Progenitor cell of endocrine pancreas (in vitro differentiated cells): ENCODE results near the gene PXN. TPM values are rescaled to one million over a fixed set of nuclear protein-coding genes. Genes with fewer than 3 reads are reported as not detected.
"Not testable (repeated sequence)": the region's sequence is repeated elsewhere in the genome, so short reads cannot be mapped to it uniquely, and the experiment has no call there.

Experiments
- DNase-seq: peaks from one replicate; pipeline ENCODE4 v3.0.0; 2021; ENCODE audit warnings: low spot score; ENCODE audit not compliant: unreplicated experiment
- H3K27ac Mint-ChIP-seq: 2 replicates; pipeline ENCODE4 v1.8.0; 2021; ENCODE audit warnings: mild to moderate bottlenecking, moderate library complexity, mixed read lengths
- H3K27me3 Mint-ChIP-seq: 2 replicates; pipeline ENCODE4 v1.8.0; 2021; ENCODE audit warnings: mixed read lengths
- H3K36me3 Mint-ChIP-seq: 2 replicates; pipeline ENCODE4 v1.8.0; 2022; ENCODE audit warnings: mixed read lengths; ENCODE audit not compliant: insufficient read depth
- H3K4me1 Mint-ChIP-seq: 2 replicates; pipeline ENCODE4 v1.8.0; 2021; ENCODE audit warnings: low read depth, mixed read lengths
- H3K4me3 Mint-ChIP-seq: 2 replicates; pipeline ENCODE4 v1.8.0; 2021; ENCODE audit warnings: low read depth, mild to moderate bottlenecking, moderate library complexity, mixed read lengths
- H3K9me3 Mint-ChIP-seq: 2 replicates; pipeline ENCODE4 v1.8.0; 2021; ENCODE audit warnings: low read depth, mixed read lengths
- total RNA-seq: library from RNA; stranded (reverse); gene quantifications from 2 replicates; pipeline ENCODE4 v1.2.1, GENCODE V29; 2021
- TF ChIP-seq, protein P1 (sequence below): fragments of 200-600 bp; sonication (generic); IDR thresholded peaks from one replicate; pipeline ENCODE4 v1.5.0; 2021; ENCODE audit warnings: antibody characterized with exemption, mild to moderate bottlenecking; ENCODE audit not compliant: unreplicated experiment

The PXN gene
- total RNA-seq, 1 donor from 2014 or later = 71.4 TPM

DNA sequence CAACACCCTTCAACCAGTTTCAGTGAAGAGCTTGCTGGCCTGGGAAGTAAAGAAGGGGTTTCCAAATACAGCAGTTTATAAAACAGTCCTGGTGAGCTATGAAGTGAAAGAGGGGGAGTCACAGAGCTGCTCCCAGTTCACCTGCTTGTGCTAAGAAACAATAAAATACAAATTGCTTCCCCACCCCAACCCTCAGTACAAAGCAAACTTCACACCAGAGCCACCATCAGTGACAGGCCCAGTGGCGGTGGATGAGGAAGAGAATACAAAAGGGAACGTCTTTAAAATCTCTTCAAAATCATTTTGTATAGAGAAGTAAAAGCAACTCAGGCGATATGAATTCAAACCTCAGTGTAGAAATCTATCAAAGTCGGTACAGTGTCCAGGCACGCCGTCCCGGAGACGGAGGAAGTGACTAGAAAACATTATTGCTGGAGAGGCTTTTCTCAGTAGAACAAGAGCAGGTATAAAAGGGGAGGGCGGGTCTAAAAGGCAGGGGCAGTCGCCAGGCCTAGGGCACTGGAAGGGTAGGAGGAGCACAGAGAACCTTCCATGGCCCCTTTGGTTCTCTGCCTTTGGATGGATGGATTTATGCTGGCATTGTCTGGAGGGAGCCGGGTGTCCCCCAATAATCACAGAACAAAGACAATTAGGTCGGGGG lies 54.2 kb downstream of the PXN start:
- H3K27ac Mint-ChIP-seq = peak overlapping the region; percentile 37
- TF ChIP-seq, protein P1, sequence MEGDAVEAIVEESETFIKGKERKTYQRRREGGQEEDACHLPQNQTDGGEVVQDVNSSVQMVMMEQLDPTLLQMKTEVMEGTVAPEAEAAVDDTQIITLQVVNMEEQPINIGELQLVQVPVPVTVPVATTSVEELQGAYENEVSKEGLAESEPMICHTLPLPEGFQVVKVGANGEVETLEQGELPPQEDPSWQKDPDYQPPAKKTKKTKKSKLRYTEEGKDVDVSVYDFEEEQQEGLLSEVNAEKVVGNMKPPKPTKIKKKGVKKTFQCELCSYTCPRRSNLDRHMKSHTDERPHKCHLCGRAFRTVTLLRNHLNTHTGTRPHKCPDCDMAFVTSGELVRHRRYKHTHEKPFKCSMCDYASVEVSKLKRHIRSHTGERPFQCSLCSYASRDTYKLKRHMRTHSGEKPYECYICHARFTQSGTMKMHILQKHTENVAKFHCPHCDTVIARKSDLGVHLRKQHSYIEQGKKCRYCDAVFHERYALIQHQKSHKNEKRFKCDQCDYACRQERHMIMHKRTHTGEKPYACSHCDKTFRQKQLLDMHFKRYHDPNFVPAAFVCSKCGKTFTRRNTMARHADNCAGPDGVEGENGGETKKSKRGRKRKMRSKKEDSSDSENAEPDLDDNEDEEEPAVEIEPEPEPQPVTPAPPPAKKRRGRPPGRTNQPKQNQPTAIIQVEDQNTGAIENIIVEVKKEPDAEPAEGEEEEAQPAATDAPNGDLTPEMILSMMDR = no peak
- H3K36me3 Mint-ChIP-seq = peaks cover 12% of the 10 kb centered on the region
- DNase-seq = no peak
- no peaks in the 10 kb centered on the region for H3K9me3 Mint-ChIP-seq
- H3K27me3 Mint-ChIP-seq = no peaks in the 10 kb centered on the region
- no peaks in the 10 kb centered on the region for H3K4me1 Mint-ChIP-seq
- no peak overlapping the region for H3K4me3 Mint-ChIP-seq

DNA sequence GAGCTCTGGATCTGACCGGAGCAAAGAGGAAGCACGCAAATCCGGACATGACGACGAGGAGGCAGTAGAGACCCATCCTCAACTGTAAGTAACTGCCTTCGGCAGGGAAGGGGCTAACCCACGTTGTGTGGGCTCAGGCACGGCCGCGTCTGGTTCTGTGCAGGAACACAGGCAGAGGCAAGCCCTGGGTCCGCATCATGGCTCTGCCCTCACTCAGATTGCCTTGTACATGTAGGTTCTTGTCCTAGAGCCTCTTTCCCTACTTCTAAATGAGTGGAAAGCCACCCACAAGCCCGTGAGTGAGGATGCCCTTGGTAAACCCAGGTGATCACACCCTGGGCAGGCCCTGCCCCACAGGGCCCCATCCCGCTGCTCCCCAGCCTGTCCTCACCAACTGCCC lies 55.7 kb downstream of the PXN start:
- H3K27me3 Mint-ChIP-seq = no peaks in the 10 kb centered on the region
- no peak overlapping the region for H3K27ac Mint-ChIP-seq
- H3K9me3 Mint-ChIP-seq = peaks cover 3% of the 10 kb centered on the region
- peaks cover 17% of the 10 kb centered on the region for H3K36me3 Mint-ChIP-seq
- H3K4me1 Mint-ChIP-seq = no peaks in the 10 kb centered on the region
- H3K4me3 Mint-ChIP-seq = no peak overlapping the region
- TF ChIP-seq, protein P1 = no peak
- no peak for DNase-seq

GRCh38 chr12:120207227-120207626 lies 58.3 kb downstream of the PXN start:
- no peak for DNase-seq
- Mint-ChIP-seq H3K27ac (no peak overlapping the region), H3K4me3 (no peak overlapping the region), H3K9me3 (peaks cover 3% of the 10 kb centered on the region), H3K36me3 (peaks cover 17% of the 10 kb centered on the region), H3K27me3 (no peaks in the 10 kb centered on the region), H3K4me1 (no peaks in the 10 kb centered on the region)
- TF ChIP-seq, protein P1 = no peak

- not testable (repeated sequence) for DNase-seq, H3K27ac Mint-ChIP-seq, H3K27me3 Mint-ChIP-seq, H3K9me3 Mint-ChIP-seq, H3K4me3 Mint-ChIP-seq, H3K4me1 Mint-ChIP-seq
- peaks cover 15% of the 10 kb centered on the region for H3K36me3 Mint-ChIP-seq
Measured at GRCh38 chr12:120206781-120207180, 58.7 kb downstream of the PXN start.

GRCh38 chr12:120206228-120206627 lies 59.3 kb downstream of the PXN start:
- Mint-ChIP-seq H3K9me3 (peaks cover 3% of the 10 kb centered on the region), H3K4me3 (no peak overlapping the region)
- TF ChIP-seq, protein P1 = no peak

GRCh38 chr12:120204171-120204570 lies 61.4 kb downstream of the PXN start:
- Mint-ChIP-seq H3K36me3 (peaks cover 12% of the 10 kb centered on the region), H3K4me3 (no peak overlapping the region), H3K4me1 (peaks cover 9% of the 10 kb centered on the region), H3K9me3 (peaks cover 3% of the 10 kb centered on the region), H3K27ac (no peak overlapping the region), H3K27me3 (no peaks in the 10 kb centered on the region)
- no peak for DNase-seq
- TF ChIP-seq, protein P1 = no peak

More at GRCh38 chr12:120206228-120206627, 59.3 kb downstream of the PXN start:
- Mint-ChIP-seq H3K27me3 (no peaks in the 10 kb centered on the region), H3K4me1 (no peaks in the 10 kb centered on the region), H3K36me3 (peaks cover 12% of the 10 kb centered on the region), H3K27ac (no peak overlapping the region)
- no peak for DNase-seq
